ENCODE data around the gene STXBP2.
A peak's percentile ranks its signal among the peaks of the same experiment; 100 is the strongest.

Gene STXBP2

DNA sequence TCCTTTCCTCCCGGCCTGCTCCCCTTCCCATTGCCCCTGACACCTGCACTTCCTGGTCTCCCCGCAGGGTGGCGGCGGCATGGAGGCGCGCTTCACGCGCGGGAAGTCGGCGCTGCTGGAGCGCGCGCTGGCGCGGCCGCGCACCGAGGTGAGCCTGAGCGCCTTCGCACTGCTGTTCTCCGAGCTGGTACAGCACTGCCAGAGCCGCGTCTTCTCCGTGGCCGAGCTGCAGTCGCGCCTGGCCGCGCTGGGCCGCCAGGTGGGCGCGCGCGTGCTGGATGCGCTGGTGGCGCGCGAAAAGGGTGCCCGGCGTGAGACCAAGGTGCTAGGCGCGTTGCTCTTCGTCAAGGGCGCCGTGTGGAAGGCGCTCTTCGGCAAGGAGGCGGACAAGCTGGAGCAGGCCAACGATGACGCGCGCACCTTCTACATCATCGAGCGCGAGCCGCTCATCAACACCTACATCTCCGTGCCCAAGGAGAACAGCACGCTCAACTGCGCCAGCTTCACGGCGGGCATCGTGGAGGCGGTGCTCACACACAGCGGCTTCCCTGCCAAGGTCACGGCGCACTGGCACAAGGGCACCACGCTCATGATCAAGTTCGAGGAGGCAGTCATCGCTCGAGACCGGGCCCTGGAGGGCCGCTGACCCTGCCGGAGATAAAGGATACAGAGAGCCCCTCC lies 45.4 kb downstream of the STXBP2 start:
- Histone ChIP-seq H3K27me3 (ENCODE audit: control insufficient read depth, insufficient read depth, low read length) (peaks cover 6% of the 10 kb centered on the region; the same call in 1 of the 2 replicates), H3K9ac (ENCODE audit: low read depth, low read length) (no peak overlapping the region), H3K4me1 (ENCODE audit: control insufficient read depth, insufficient read depth, low read length) (peaks cover 4% of the 10 kb centered on the region; the same call in 1 of the 2 replicates), H3K4me3 (ENCODE audit: low read depth, low read length) (peak overlapping the region; percentile 75; the same call in 1 of the 2 replicates), H3K36me3 (ENCODE audit: control insufficient read depth, insufficient read depth, low read length) (peaks cover 12% of the 10 kb centered on the region), H3K27ac (ENCODE audit: low read depth, low read length) (no peak overlapping the region), H3K9me3 (ENCODE audit: control insufficient read depth, insufficient read depth, low read length) (no peaks in the 10 kb centered on the region)

DNA sequence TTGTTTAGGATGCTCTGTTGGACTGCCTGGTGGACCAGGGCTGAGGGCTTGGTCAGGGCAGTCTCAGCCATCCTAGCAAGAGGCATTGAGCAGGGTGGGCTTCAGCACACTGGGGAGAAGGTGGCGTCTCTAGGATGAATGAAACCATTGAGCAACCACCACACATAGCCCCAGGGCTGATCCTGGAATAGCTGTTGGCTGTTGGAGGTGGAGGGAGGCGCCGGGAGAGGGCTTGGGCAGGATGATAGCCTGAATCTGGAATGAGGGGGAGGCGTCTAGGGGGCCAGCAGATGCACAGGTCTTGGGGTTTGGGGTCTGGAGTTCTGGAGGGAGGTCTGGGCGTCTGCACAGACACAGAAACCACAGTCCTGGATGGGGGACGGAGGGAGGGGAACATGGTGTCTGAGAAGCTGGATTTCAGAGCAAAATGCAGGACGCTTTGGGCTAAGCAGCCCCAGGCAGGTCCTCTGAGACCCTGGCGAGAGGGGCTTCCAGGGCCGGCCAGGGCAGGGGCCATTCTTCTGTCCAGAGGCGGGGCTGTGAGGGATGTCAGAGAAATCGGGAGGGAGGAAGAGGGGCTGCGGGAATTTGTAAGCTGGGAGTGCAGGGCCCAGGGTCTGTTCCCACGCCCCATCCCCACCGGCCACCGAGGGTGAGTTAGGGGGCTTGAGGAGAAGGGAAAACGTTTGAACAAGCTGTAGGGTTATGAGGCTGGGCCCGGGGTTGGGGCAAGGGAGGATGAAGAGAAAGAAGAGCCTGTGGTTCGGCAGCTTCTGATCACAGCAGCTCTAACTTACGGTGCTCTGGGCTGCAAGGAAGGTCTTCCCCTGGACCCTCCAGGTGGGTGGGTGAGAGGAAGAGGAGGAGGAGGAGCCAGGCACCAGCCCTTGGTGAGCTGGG lies 48.9 kb downstream of the STXBP2 start:
- H3K9ac ChIP-seq (ENCODE audit: low read depth, low read length), result no peak overlapping the region
- H3K27me3 ChIP-seq (ENCODE audit: control insufficient read depth, insufficient read depth, low read length), result no peaks in the 10 kb centered on the region
- H3K36me3 ChIP-seq (ENCODE audit: control insufficient read depth, insufficient read depth, low read length), result peaks cover 12% of the 10 kb centered on the region
- H3K4me3 ChIP-seq (ENCODE audit: low read depth, low read length), result no peak overlapping the region
- H3K27ac ChIP-seq (ENCODE audit: low read depth, low read length), result no peak overlapping the region
- H3K4me1 ChIP-seq (ENCODE audit: control insufficient read depth, insufficient read depth, low read length), result peaks cover 4% of the 10 kb centered on the region; the same call in 1 of the 2 replicates
- H3K9me3 ChIP-seq (ENCODE audit: control insufficient read depth, insufficient read depth, low read length), result no peaks in the 10 kb centered on the region

DNA sequence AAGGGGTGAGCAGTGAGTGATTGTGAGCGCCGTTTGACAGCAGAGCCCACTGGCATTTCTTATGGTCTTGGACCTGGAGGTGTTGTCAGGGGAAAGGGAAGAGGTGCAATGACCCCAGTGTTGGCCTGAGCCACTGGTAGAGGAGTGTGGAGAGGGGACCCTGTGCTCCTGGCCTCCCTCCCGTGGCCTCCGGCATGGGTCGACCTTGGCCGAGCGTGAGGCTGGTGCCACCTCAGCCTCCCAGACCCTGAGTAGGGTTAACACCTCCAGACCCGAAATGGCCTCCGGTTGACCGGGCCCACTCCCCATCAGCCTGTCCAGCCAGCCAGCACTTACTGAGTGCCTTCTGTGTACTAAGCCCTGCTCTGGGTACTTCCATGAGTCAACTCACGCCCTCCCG lies 50.3 kb downstream of the STXBP2 start:
- Histone ChIP-seq H3K9me3 (ENCODE audit: control insufficient read depth, insufficient read depth, low read length) (no peaks in the 10 kb centered on the region), H3K9ac (ENCODE audit: low read depth, low read length) (no peak overlapping the region), H3K4me1 (ENCODE audit: control insufficient read depth, insufficient read depth, low read length) (peaks cover 4% of the 10 kb centered on the region; the same call in 1 of the 2 replicates), H3K4me3 (ENCODE audit: low read depth, low read length) (no peak overlapping the region), H3K36me3 (ENCODE audit: control insufficient read depth, insufficient read depth, low read length) (peaks cover 12% of the 10 kb centered on the region), H3K27ac (ENCODE audit: low read depth, low read length) (no peak overlapping the region), H3K27me3 (ENCODE audit: control insufficient read depth, insufficient read depth, low read length) (no peaks in the 10 kb centered on the region)

DNA sequence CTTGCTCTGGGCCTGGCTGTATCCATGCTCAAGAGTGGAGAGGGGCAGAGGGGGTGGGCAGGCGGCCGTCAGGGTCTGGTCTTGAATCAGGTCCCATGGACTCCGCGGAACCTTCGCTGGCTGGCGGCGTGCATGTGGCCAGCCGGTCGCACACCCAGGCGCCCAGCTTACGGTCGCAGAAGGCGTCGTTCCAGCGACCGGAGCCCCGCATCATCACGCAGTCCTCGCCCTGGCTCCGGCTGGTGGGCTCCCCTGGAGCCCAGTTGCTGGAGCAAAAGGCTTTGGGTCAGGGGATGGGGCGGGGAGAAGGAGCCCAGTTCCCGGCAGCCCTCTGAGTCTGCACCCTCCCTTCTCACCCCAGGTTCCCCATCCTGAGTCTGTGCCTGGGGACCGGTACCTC lies 52.3 kb downstream of the STXBP2 start:
- H3K27ac ChIP-seq (ENCODE audit: low read depth, low read length), result no peak overlapping the region
- no peak overlapping the region for H3K4me3 ChIP-seq (ENCODE audit: low read depth, low read length)
- H3K27me3 ChIP-seq (ENCODE audit: control insufficient read depth, insufficient read depth, low read length), result no peaks in the 10 kb centered on the region
- peaks cover 4% of the 10 kb centered on the region; the same call in 1 of the 2 replicates for H3K4me1 ChIP-seq (ENCODE audit: control insufficient read depth, insufficient read depth, low read length)
- H3K36me3 ChIP-seq (ENCODE audit: control insufficient read depth, insufficient read depth, low read length), result no peaks in the 10 kb centered on the region
- H3K9ac ChIP-seq (ENCODE audit: low read depth, low read length), result no peak overlapping the region
- no peaks in the 10 kb centered on the region for H3K9me3 ChIP-seq (ENCODE audit: control insufficient read depth, insufficient read depth, low read length)

DNA sequence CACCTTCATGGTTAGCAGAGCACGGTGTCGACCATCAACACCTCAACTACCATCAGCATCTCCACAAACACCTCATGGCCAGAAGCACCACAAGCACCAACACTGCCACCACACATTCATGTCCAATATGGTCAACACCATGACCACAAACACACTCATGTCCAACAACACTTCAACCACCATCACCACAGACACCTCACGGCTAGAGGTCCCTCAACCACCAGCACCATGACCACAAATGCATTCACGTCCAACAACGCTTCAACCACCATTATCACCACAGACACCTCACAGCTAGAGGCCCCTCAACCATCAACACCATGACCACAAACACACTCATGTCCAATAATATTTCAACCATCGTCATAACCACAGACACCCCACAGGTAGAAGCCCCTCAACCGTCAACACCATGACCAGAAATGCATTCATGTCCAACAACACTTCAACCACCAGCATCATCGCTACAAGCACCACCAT lies 53.9 kb downstream of the STXBP2 start:
- no peak overlapping the region for H3K27ac ChIP-seq (ENCODE audit: low read depth, low read length)
- H3K27me3 ChIP-seq (ENCODE audit: control insufficient read depth, insufficient read depth, low read length), result no peaks in the 10 kb centered on the region
- H3K9me3 ChIP-seq (ENCODE audit: control insufficient read depth, insufficient read depth, low read length), result no peaks in the 10 kb centered on the region
- H3K4me1 ChIP-seq (ENCODE audit: control insufficient read depth, insufficient read depth, low read length), result no peaks in the 10 kb centered on the region
- H3K36me3 ChIP-seq (ENCODE audit: control insufficient read depth, insufficient read depth, low read length), result no peaks in the 10 kb centered on the region
- no peak overlapping the region for H3K9ac ChIP-seq (ENCODE audit: low read depth, low read length)
- H3K4me3 ChIP-seq (ENCODE audit: low read depth, low read length), result no peak overlapping the region

DNA sequence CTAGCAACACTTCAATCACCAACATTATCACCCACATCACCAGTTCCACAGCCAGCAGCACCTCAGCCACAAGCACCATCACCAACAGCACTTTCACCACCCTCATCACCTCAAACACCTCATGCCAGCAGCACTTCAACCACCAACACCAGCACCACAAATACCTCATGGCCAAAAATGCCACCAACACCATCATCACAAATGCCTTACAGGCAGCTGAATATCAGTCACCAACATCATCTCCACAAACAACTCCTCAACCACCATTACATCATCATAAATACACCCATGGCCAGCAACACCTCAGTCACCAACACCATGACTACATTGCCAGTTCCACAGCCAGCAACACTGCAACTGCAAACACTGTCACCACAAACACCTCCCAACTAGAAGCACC lies 54.6 kb downstream of the STXBP2 start:
- Histone ChIP-seq H3K4me3 (ENCODE audit: low read depth, low read length) (no peak overlapping the region), H3K4me1 (ENCODE audit: control insufficient read depth, insufficient read depth, low read length) (no peaks in the 10 kb centered on the region), H3K27me3 (ENCODE audit: control insufficient read depth, insufficient read depth, low read length) (no peaks in the 10 kb centered on the region), H3K9me3 (ENCODE audit: control insufficient read depth, insufficient read depth, low read length) (no peaks in the 10 kb centered on the region), H3K36me3 (ENCODE audit: control insufficient read depth, insufficient read depth, low read length) (no peaks in the 10 kb centered on the region), H3K9ac (ENCODE audit: low read depth, low read length) (no peak overlapping the region), H3K27ac (ENCODE audit: low read depth, low read length) (no peak overlapping the region)

DNA sequence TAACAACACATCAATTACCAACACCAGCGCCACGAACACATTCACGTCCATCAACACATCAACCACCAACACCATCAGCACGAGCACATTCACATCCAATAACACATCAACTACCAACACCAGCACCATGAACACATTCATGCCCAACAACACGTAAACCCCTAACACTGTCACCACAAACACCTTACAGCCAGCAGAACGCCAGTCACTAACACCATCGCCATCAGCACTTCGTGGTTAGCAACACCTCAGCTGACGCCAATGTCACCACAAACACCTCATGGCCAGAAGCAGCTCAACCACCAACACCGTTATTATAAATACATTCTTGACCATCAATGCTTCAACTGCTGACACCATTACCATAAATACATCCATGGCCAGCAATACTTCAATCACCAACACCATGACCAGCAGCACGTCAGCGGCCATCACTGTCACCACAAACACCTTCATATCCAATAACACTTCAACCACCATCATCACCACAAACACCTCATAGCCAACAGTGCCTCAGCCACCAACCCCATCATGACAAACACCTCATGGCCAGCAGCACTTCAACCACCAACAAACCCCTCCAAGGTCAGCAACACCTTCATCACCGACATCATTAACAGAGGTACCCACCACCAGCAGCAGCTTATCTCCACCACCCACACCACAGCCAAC lies 55.6 kb downstream of the STXBP2 start:
- Histone ChIP-seq H3K9me3 (ENCODE audit: control insufficient read depth, insufficient read depth, low read length) (no peaks in the 10 kb centered on the region), H3K36me3 (ENCODE audit: control insufficient read depth, insufficient read depth, low read length) (no peaks in the 10 kb centered on the region), H3K4me3 (ENCODE audit: low read depth, low read length) (no peak overlapping the region), H3K4me1 (ENCODE audit: control insufficient read depth, insufficient read depth, low read length) (no peaks in the 10 kb centered on the region), H3K27ac (ENCODE audit: low read depth, low read length) (no peak overlapping the region), H3K27me3 (ENCODE audit: control insufficient read depth, insufficient read depth, low read length) (no peaks in the 10 kb centered on the region), H3K9ac (ENCODE audit: low read depth, low read length) (no peak overlapping the region)

DNA sequence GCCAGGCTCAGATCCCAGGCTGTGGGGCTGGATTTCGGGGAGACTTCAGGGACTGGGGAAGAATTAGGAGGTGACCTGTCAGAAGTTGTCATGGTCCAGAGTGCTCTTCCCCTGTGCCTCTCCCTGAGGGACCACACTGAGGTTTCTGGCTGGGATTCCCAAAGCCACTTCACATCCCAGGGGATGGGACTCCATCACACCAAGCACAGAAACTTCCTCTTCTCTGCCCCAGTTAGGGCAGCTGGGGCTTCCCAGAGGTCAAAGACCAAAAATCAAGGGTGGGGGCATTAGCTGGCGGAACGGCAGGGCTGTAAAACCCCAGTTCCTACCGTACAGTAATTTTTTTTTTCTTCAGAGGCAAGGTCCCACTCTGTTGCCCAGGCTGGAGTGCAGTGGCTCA lies 57.6 kb downstream of the STXBP2 start:
- Histone ChIP-seq H3K4me1 (ENCODE audit: control insufficient read depth, insufficient read depth, low read length) (peaks cover 2% of the 10 kb centered on the region; the same call in 1 of the 2 replicates), H3K4me3 (ENCODE audit: low read depth, low read length) (no peak overlapping the region), H3K27me3 (ENCODE audit: control insufficient read depth, insufficient read depth, low read length) (no peaks in the 10 kb centered on the region), H3K9ac (ENCODE audit: low read depth, low read length) (no peak overlapping the region), H3K27ac (ENCODE audit: low read depth, low read length) (no peak overlapping the region), H3K36me3 (ENCODE audit: control insufficient read depth, insufficient read depth, low read length) (no peaks in the 10 kb centered on the region), H3K9me3 (ENCODE audit: control insufficient read depth, insufficient read depth, low read length) (no peaks in the 10 kb centered on the region)

Data from HUES48 (cell line).